ENCODE data around the gene MUC6. TPM values are rescaled to one million over a fixed set of nuclear protein-coding genes. Genes with fewer than 3 reads are reported as not detected.

The MUC6 gene
- polyA plus RNA-seq, 1 of the 3 experiments (the other 2 are of a cell fraction), result not detected

- Histone ChIP-seq H3F3A (replicated peaks; ENCODE audit: insufficient read depth) (no peaks in the 10 kb centered on the region), H2AFZ (ENCODE audit: low read depth) (no peak overlapping the region), H3K27ac (ENCODE audit: low read depth in 2 of 2, low read length in 1 of 2) (no peak overlapping the region), H3K9me3 (no peaks in the 10 kb centered on the region), H3K4me2 (no peak overlapping the region), H3K9me2 (no peaks in the 10 kb centered on the region), H3K27me3 (ENCODE audit: insufficient read depth) (no peaks in the 10 kb centered on the region), H3K79me2 (ENCODE audit: insufficient read depth) (peaks cover 13% of the 10 kb centered on the region; the same call in 1 of the 2 replicates), H3K4me1 (ENCODE audit: control insufficient read depth in 1 of 2, insufficient read depth in 2 of 2, low read depth in 1 of 2, low read length in 1 of 2) (no peaks in the 10 kb centered on the region), H3K9ac (no peak overlapping the region), H3K4me3 (ENCODE audit: low read depth in 2 of 2, low read length in 1 of 2) (no peak overlapping the region), H4K20me1 (ENCODE audit: insufficient read depth) (no peaks in the 10 kb centered on the region), H3K36me3 (replicated peaks in 1 of 2; ENCODE audit: control insufficient read depth in 1 of 2, insufficient read depth in 2 of 2, low read length in 1 of 2) (peaks cover 9 to 47% of the 10 kb centered on the region in 2 experiments)
- DNase-seq, result no peak
- ChIA-PET POLR2A (no interaction called here), CTCF (no interaction called here)
- WGBS (ENCODE audit: low lambda C conversion rate), result 94% methylated on average over 36 of the region's 38 CpGs
- TF ChIP-seq MAX (IDR thresholded peaks at IDR 0.05; ENCODE audit: low read depth), result no peak
- TF ChIP-seq RCOR1 (IDR thresholded peaks at IDR 0.05; ENCODE audit: low read length), result no peak
- TF ChIP-seq REST (IDR thresholded peaks at IDR 0.05; ENCODE audit: low read depth, low read length), result no peak
- no peak for TF ChIP-seq EP300 (IDR thresholded peaks at IDR 0.05; ENCODE audit: borderline replicate concordance in 1 of 2, low read depth in 1 of 2, low read length in 1 of 2)
- no peak for TF ChIP-seq EZH2phosphoT487 (IDR thresholded peaks at IDR 0.05; ENCODE audit: borderline replicate concordance, low read depth)
- TF ChIP-seq RXRA (IDR thresholded peaks at IDR 0.05; ENCODE audit: borderline replicate concordance, low read depth), result no peak
Observed at GRCh38 chr11:1000357-1001278, 35.9 kb downstream of the MUC6 start.

- CTCF ChIA-PET, result no interaction called here
Observed at GRCh38 chr11:999009-999408, 37.5 kb downstream of the MUC6 start.

More at GRCh38 chr11:999009-999408, 37.5 kb downstream of the MUC6 start:
- Histone ChIP-seq H3K27me3 (ENCODE audit: insufficient read depth) (no peaks in the 10 kb centered on the region), H3K9me3 (no peaks in the 10 kb centered on the region), H3K4me3 (ENCODE audit: low read depth in 2 of 2, low read length in 1 of 2) (no peak overlapping the region), H3K4me2 (no peak overlapping the region), H3K9me2 (no peaks in the 10 kb centered on the region), H3K9ac (no peak overlapping the region), H3K79me2 (ENCODE audit: insufficient read depth) (peaks cover 6% of the 10 kb centered on the region; the same call in 1 of the 2 replicates), H3K27ac (ENCODE audit: low read depth in 2 of 2, low read length in 1 of 2) (no peak overlapping the region), H3F3A (replicated peaks; ENCODE audit: insufficient read depth) (no peaks in the 10 kb centered on the region), H4K20me1 (ENCODE audit: insufficient read depth) (no peaks in the 10 kb centered on the region), H2AFZ (ENCODE audit: low read depth) (no peak overlapping the region), H3K36me3 (replicated peaks in 1 of 2; ENCODE audit: control insufficient read depth in 1 of 2, insufficient read depth in 2 of 2, low read length in 1 of 2) (peaks cover under 1 to 50% of the 10 kb centered on the region in 2 experiments), H3K4me1 (ENCODE audit: control insufficient read depth in 1 of 2, insufficient read depth in 2 of 2, low read depth in 1 of 2, low read length in 1 of 2) (no peaks in the 10 kb centered on the region)
- POLR2A ChIA-PET, result no interaction called here
- DNase-seq, result no peak
- 92% methylated on average over 10 of the region's 10 CpGs for WGBS (ENCODE audit: low lambda C conversion rate)
- TF ChIP-seq SMC3 (IDR thresholded peaks at IDR 0.05; ENCODE audit: low read depth, low read length) (no peak), POLR2AphosphoS5 (IDR thresholded peaks at IDR 0.05; ENCODE audit: low read depth, low read length) (no peak), FOSL2 (IDR thresholded peaks at IDR 0.05; ENCODE audit: borderline replicate concordance, low read depth) (no peak), YY1 (IDR thresholded peaks at IDR 0.05; ENCODE audit: low read depth) (no peak), SIN3A (IDR thresholded peaks at IDR 0.05; ENCODE audit: borderline replicate concordance, low read depth, low read length) (no peak), MAX (IDR thresholded peaks at IDR 0.05; ENCODE audit: low read depth) (no peak), TCF12 (IDR thresholded peaks at IDR 0.05) (no peak)

Measured in SK-N-SH (cell line).